ENCODE measurements around the gene SORD.
"Not testable (repeated sequence)": the region's sequence is repeated elsewhere in the genome, so short reads cannot be mapped to it uniquely, and the experiment has no call there.

SORD gene

GRCh38 chr15:45048794-45049631 is 26.0 kb downstream of the SORD start:
- in situ Hi-C loops (cut with MboI; ENCODE audit: low sequenced_read_pairs, unreplicated experiment): no loop called here
- TF ChIP-seq, protein P1, sequence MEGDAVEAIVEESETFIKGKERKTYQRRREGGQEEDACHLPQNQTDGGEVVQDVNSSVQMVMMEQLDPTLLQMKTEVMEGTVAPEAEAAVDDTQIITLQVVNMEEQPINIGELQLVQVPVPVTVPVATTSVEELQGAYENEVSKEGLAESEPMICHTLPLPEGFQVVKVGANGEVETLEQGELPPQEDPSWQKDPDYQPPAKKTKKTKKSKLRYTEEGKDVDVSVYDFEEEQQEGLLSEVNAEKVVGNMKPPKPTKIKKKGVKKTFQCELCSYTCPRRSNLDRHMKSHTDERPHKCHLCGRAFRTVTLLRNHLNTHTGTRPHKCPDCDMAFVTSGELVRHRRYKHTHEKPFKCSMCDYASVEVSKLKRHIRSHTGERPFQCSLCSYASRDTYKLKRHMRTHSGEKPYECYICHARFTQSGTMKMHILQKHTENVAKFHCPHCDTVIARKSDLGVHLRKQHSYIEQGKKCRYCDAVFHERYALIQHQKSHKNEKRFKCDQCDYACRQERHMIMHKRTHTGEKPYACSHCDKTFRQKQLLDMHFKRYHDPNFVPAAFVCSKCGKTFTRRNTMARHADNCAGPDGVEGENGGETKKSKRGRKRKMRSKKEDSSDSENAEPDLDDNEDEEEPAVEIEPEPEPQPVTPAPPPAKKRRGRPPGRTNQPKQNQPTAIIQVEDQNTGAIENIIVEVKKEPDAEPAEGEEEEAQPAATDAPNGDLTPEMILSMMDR (IDR thresholded peaks at IDR 0.05; ENCODE audit: borderline replicate concordance, control extremely low read depth, extremely low read depth, insufficient read depth, missing control alignments): no peak
- DNase-seq (ENCODE audit: low spot score): peak; percentile 57

DNA sequence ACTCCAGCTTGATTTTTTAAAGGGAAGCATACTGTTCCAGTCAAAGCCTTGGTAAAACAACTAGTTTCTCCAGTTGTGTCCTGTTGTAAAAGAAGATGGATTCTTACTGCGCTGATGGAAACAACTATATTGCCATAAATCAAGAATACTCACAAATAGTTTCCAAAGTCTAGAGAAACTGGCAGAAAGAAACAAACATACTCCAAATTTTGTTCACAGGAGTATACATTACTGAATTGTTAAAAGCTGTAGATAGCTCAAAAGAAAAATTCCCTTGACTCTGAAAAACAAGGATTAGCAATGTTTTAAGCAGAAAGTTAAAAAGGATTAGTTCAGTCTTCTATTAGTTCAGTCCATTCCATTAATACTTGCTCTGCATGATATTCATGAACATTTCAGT is 27.6 kb downstream of the SORD start:
- TF ChIP-seq, protein P1 (IDR thresholded peaks at IDR 0.05; ENCODE audit: borderline replicate concordance, control extremely low read depth, extremely low read depth, insufficient read depth, missing control alignments): no peak
- in situ Hi-C loops (cut with MboI; ENCODE audit: low sequenced_read_pairs, unreplicated experiment): no loop called here
- no peak for DNase-seq (ENCODE audit: low spot score)

- DNase-seq (ENCODE audit: low spot score); in situ Hi-C loops (cut with MboI; ENCODE audit: low sequenced_read_pairs, unreplicated experiment): not testable (repeated sequence)
Observed at GRCh38 chr15:45052676-45053075, 29.7 kb downstream of the SORD start.

DNA sequence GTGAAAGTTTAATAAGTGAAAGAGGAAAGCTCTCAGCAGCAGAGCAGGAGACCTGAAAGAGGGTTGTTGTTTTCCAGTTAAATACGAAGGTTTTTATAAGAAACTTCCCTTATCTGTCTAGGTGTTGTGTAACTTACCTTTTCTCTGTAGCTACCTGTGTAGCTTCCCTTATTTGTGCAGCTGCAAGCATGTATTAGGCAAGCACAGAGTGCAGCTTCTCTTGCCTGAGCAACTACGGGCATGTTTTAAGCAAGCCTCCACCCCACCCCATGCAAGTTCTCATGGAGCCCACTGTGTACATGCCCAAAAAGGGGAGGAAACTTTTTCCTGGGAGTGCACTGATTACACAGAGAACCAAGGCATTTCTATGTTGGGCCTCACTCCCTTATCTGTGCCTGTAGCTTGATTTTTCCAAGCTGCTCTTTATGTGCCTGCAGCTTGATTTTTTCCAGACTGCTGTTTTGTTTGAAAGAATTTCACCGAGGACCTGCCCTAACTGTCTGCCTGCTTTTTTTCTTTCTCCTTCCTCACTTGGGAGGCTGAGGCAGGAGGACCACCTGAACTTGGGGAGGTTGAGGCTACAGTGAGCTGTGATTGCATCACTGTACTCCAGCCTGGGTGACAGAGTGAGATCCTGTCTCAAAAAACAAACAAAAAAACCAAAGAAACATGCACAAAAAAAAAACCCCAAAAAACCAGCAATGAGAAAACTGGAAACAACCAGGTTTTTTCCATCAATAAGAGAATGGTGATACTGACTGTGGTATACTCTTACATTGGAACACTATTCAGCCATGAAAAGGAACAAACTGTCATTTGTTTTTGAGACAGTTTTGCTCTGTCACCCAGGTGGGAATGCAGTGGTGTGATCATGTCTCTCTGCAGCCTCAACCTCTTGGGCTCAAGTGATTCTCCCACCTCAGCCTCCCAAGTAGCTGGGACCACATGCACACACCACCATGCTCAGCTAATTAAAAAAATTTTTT is 36.0 kb downstream of the SORD start:
- in situ Hi-C loops (cut with MboI; ENCODE audit: low sequenced_read_pairs, unreplicated experiment); DNase-seq (ENCODE audit: low spot score): not testable (repeated sequence)

GRCh38 chr15:45062301-45062700 is 39.3 kb downstream of the SORD start:
- in situ Hi-C loops (cut with MboI; ENCODE audit: low sequenced_read_pairs, unreplicated experiment); DNase-seq (ENCODE audit: low spot score): not testable (repeated sequence)

- no peak for DNase-seq (ENCODE audit: low spot score)
- in situ Hi-C loops (cut with MboI; ENCODE audit: low sequenced_read_pairs, unreplicated experiment): no loop called here
- TF ChIP-seq, protein P1 (IDR thresholded peaks at IDR 0.05; ENCODE audit: borderline replicate concordance, control extremely low read depth, extremely low read depth, insufficient read depth, missing control alignments): no peak
Observed at GRCh38 chr15:45064386-45064785, 41.4 kb downstream of the SORD start.

DNA sequence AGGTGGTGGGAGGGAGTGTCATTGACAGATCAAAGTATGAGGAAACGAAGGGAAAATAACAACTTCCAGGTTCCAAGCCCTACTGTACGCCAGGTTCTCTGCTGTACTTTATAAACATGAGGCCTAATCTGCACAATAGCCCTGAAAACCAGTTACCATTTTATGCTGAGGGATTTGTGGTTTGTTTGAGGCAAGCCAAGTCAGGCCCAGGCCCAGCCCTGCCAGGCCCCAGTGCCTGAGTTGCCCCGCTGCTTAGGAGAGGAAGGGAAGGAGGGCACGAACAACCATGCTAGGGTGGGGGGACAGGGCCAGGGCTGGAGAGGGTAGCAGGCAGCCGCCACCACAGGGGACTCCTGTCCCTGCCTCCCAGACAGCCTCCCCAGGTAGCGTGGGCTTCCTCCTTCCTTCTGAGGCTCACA is 47.0 kb downstream of the SORD start:
- in situ Hi-C loops (cut with MboI; ENCODE audit: low sequenced_read_pairs, unreplicated experiment); DNase-seq (ENCODE audit: low spot score): not testable (repeated sequence)

- DNase-seq (ENCODE audit: low spot score); in situ Hi-C loops (cut with MboI; ENCODE audit: low sequenced_read_pairs, unreplicated experiment): not testable (repeated sequence)
Observed at GRCh38 chr15:45073602-45074001, 50.6 kb downstream of the SORD start.

- in situ Hi-C loops (cut with MboI; ENCODE audit: low sequenced_read_pairs, unreplicated experiment); DNase-seq (ENCODE audit: low spot score): not testable (repeated sequence)
Observed at GRCh38 chr15:45075440-45076320, 52.7 kb downstream of the SORD start.

DNA sequence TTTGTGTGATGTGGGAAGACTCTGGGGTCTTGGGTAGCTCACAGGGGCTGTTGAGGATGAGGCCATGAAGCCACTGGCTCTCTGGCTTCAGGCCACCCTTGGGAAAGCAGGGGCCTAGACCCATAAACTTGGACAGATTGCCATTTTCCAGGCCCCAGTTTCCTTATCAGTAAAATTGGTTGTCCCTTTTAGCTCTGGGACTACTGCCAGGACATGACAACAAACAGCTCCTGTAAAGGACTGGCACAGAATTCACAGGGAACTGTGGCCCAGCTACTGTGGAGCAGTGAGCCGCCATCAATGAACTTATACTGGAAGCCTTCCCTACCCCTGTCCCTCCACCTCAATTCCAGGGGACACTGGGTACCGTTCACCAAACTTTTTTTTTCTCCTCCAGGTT is 54.4 kb downstream of the SORD start:
- in situ Hi-C loops (cut with MboI; ENCODE audit: low sequenced_read_pairs, unreplicated experiment); DNase-seq (ENCODE audit: low spot score): not testable (repeated sequence)

- DNase-seq (ENCODE audit: low spot score); in situ Hi-C loops (cut with MboI; ENCODE audit: low sequenced_read_pairs, unreplicated experiment): not testable (repeated sequence)
Observed at GRCh38 chr15:45079201-45079600, 56.2 kb downstream of the SORD start.

- not testable (repeated sequence) for DNase-seq (ENCODE audit: low spot score)
Observed at GRCh38 chr15:45079628-45080246, 56.7 kb downstream of the SORD start.

DNA sequence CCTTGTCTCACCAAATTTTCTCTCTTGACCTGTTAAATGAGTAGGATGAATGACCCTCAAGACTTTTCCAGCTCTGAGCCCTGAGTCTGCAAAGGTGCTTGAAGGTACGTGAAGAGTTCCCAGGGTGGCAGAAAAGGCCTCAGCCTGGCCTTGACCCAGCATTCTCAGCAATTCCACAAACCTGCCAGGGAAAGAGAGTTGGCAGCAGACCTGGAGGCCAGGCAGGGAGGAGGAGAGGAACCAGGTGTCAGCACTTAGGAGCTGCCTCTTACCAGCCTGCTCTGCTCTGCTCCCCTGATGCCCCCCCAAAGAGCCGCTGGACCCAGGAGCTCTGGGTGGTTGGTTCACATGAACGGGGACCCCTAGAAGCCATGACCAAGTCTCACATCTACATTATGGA is 57.6 kb downstream of the SORD start:
- in situ Hi-C loops (cut with MboI; ENCODE audit: low sequenced_read_pairs, unreplicated experiment); DNase-seq (ENCODE audit: low spot score): not testable (repeated sequence)

More at GRCh38 chr15:45079628-45080246, 56.7 kb downstream of the SORD start:
- in situ Hi-C loops (cut with MboI; ENCODE audit: low sequenced_read_pairs, unreplicated experiment): not testable (repeated sequence)

Measured in GM13976 (cell line).